Esophagus muscularis mucosa (tissue), 4 donors: ENCODE measurements around the gene ATP1A4. TPM values are rescaled to one million over a fixed set of nuclear protein-coding genes. Genes with fewer than 3 reads are reported as not detected.

ENCODE experiments used
- DNase-seq: peaks from one replicate; pipeline ENCODE4 v3.0.0-alpha.2; 2017; ENCODE audit errors: extremely low spot score
- H3K27ac ChIP-seq, 4 donors: fragments of 200-600 bp; sonication (generic); replicated peaks in 1 of 4; 1 replicate in 3 of 4; 2 replicates in 1 of 4; pipeline ENCODE4 v1.5.1; 2016 to 2019; ENCODE audit warnings: mild to moderate bottlenecking in 1 of 4
- H3K27me3 ChIP-seq, 4 donors: fragments of 200-600 bp; sonication (generic); one replicate each; pipeline versions ENCODE4 v1.5.1 to v1.6.0; 2016 to 2019
- H3K36me3 ChIP-seq, 4 donors: fragments of 200-600 bp; sonication (generic); one replicate each; pipeline ENCODE4 v1.5.1; 2016 to 2019
- H3K4me1 ChIP-seq, 4 donors: fragments of 200-600 bp; sonication (generic); one replicate each; pipeline ENCODE4 v1.5.1; 2016 to 2019
- H3K4me3 ChIP-seq, 4 donors: fragments of 200-600 bp; sonication (generic); 1 replicate in 2 of 4; 2 replicates in 2 of 4; pipeline ENCODE4 v1.5.1; 2016 to 2019; ENCODE audit warnings: mild to moderate bottlenecking in 4 of 4, moderate library complexity in 1 of 4
- H3K9me3 ChIP-seq, 4 donors: fragments of 200-600 bp; sonication (generic); 1 replicate in 3 of 4; 2 replicates in 1 of 4; pipeline ENCODE4 v1.5.1; 2016 to 2019
- EP300 ChIP-seq: sonication (generic); formaldehyde crosslinking; IDR thresholded peaks from one replicate; pipeline ENCODE4 v1.6.1; 2017; ENCODE audit warnings: antibody characterized with exemption
- POLR2A ChIP-seq: fragments of 450-650 bp; IDR thresholded peaks from one replicate; pipeline ENCODE4 v1.6.1; 2017; ENCODE audit warnings: antibody characterized with exemption, moderate library complexity, mild to moderate bottlenecking, low read depth
- POLR2AphosphoS5 ChIP-seq, 2 donors: sonication (generic); formaldehyde crosslinking; IDR thresholded peaks; one replicate each; pipeline ENCODE4 v1.6.1; 2017; ENCODE audit warnings: antibody characterized with exemption in 2 of 2
- WGBS: methylation state at CpG from one replicate; pipeline ENCODE4 v1.1.5; 2018; 5-methylcytosine and 5-hydroxymethylcytosine counted together
- intact Hi-C: fragments of 100-400 bp; cut with DNase I; formaldehyde crosslinking; loops from one replicate; pipeline ENCODE4 v1.15.1; 2023
- total RNA-seq, 4 donors: library from RNA; depleted of rRNA; stranded (reverse); fragments of >200 nt; gene quantifications; one replicate each; pipeline versions ENCODE4 v1.1.0 to v1.2.1, GENCODE V29; 2016
- TF ChIP-seq, protein P1 (sequence below), 3 experiments: fragments of 200-600 bp in 2 of 3; fragments of 450-650 bp in 1 of 3; sonication (generic) in 2 of 3; IDR thresholded peaks; one replicate each; pipeline ENCODE4 v1.5.1; 2017 to 2019; ENCODE audit warnings: antibody characterized with exemption in 3 of 3, mild to moderate bottlenecking in 2 of 3, moderate library complexity in 1 of 3

The ATP1A4 gene
- total RNA-seq, 4 donors from 2014 or later, result 0.17 to 2.1 (median 0.98) TPM; not detected in 1

- WGBS, result 85% methylated on average over 20 of the region's 22 CpGs
- peaks cover 13 to 58% (median 35%) of the 10 kb centered on the region in 4 donors for H3K4me1 ChIP-seq
- TF ChIP-seq EP300 (no peak), POLR2A (no peak)
- DNase-seq, result no peak
- H3K4me3 ChIP-seq, result no peak overlapping the region
- H3K27ac ChIP-seq, result peak overlapping the region; percentile 72 to 87 (median 84)
- no peaks in the 10 kb centered on the region for H3K9me3 ChIP-seq
- peaks cover 24 to 76% (median 65%) of the 10 kb centered on the region in 4 donors for H3K36me3 ChIP-seq
- intact Hi-C loops, result no loop called here
- no peaks in the 10 kb centered on the region for H3K27me3 ChIP-seq
Observed at GRCh38 chr1:160136121-160136925, 15.1 kb upstream of the ATP1A4 start.

- Histone ChIP-seq H3K4me1 (peaks cover 7 to 53% (median 29%) of the 10 kb centered on the region in 4 donors), H3K27me3 (no peaks in the 10 kb centered on the region), H3K4me3 (no peak overlapping the region), H3K36me3 (peaks cover 24 to 81% (median 68%) of the 10 kb centered on the region in 4 donors), H3K9me3 (no peaks in the 10 kb centered on the region), H3K27ac (peak overlapping the region; percentile 72 to 87 (median 84))
- intact Hi-C loops, result no loop called here
- no peak for DNase-seq
- TF ChIP-seq POLR2AphosphoS5 (IDR thresholded peaks at IDR 0.05), result no peak
- TF ChIP-seq, protein P1, sequence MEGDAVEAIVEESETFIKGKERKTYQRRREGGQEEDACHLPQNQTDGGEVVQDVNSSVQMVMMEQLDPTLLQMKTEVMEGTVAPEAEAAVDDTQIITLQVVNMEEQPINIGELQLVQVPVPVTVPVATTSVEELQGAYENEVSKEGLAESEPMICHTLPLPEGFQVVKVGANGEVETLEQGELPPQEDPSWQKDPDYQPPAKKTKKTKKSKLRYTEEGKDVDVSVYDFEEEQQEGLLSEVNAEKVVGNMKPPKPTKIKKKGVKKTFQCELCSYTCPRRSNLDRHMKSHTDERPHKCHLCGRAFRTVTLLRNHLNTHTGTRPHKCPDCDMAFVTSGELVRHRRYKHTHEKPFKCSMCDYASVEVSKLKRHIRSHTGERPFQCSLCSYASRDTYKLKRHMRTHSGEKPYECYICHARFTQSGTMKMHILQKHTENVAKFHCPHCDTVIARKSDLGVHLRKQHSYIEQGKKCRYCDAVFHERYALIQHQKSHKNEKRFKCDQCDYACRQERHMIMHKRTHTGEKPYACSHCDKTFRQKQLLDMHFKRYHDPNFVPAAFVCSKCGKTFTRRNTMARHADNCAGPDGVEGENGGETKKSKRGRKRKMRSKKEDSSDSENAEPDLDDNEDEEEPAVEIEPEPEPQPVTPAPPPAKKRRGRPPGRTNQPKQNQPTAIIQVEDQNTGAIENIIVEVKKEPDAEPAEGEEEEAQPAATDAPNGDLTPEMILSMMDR (IDR thresholded peaks at IDR 0.05), result no peak
- TF ChIP-seq POLR2A, result no peak
- TF ChIP-seq EP300, result no peak
- whole genome bisulfite sequencing, result 79% methylated on average over 2 of the region's 5 CpGs
Observed at GRCh38 chr1:160136926-160137200, 14.5 kb upstream of the ATP1A4 start.

GRCh38 chr1:160137216-160137862 lies 14.1 kb upstream of the ATP1A4 start:
- H3K9me3 ChIP-seq, result no peaks in the 10 kb centered on the region
- TF ChIP-seq EP300 (no peak), POLR2AphosphoS5 (IDR thresholded peaks at IDR 0.05) (peak in 1 of 2 donors; percentile 11), POLR2A (no peak)
- intact Hi-C loops, result no loop called here
- H3K27me3 ChIP-seq, result no peaks in the 10 kb centered on the region
- H3K27ac ChIP-seq, result peak overlapping the region; percentile 72 to 87 (median 84)
- H3K4me1 ChIP-seq, result peaks cover 5 to 48% (median 25%) of the 10 kb centered on the region in 4 donors
- 85% methylated on average over 8 of the region's 8 CpGs for WGBS
- H3K4me3 ChIP-seq, result no peak overlapping the region
- no peak for DNase-seq
- peaks cover 24 to 86% (median 73%) of the 10 kb centered on the region in 4 donors for H3K36me3 ChIP-seq

- peak overlapping the region in 3 of 4 donors; percentile 4 to 8 (median 5) for H3K27ac ChIP-seq
- no peaks in the 10 kb centered on the region for H3K27me3 ChIP-seq
- H3K36me3 ChIP-seq, result peaks cover 26 to 71% (median 60%) of the 10 kb centered on the region in 4 donors
- peaks cover 0 to 34% (median 19%) of the 10 kb centered on the region in 4 donors for H3K4me1 ChIP-seq
- intact Hi-C loops, result no loop called here
- H3K4me3 ChIP-seq, result no peak overlapping the region
- 96% methylated on average over 8 of the region's 8 CpGs for WGBS
- TF ChIP-seq EP300 (no peak), POLR2AphosphoS5 (IDR thresholded peaks at IDR 0.05) (no peak), POLR2A (no peak)
- TF ChIP-seq, protein P1 (IDR thresholded peaks at IDR 0.05), result no peak
- DNase-seq, result no peak
- H3K9me3 ChIP-seq, result no peaks in the 10 kb centered on the region
Observed at GRCh38 chr1:160139840-160140239, 11.6 kb upstream of the ATP1A4 start.

- intact Hi-C loops, result no loop called here
- no peak overlapping the region for H3K27ac ChIP-seq
- peaks cover 0 to 5% (median 0%) of the 10 kb centered on the region in 4 donors for H3K4me1 ChIP-seq
- H3K27me3 ChIP-seq, result no peaks in the 10 kb centered on the region
- H3K36me3 ChIP-seq, result peaks cover 16 to 41% (median 36%) of the 10 kb centered on the region in 4 donors
- no peak for DNase-seq
- H3K4me3 ChIP-seq, result no peak overlapping the region
- TF ChIP-seq POLR2A, result no peak
- TF ChIP-seq, protein P1 (IDR thresholded peaks at IDR 0.05), result no peak
- no peak for TF ChIP-seq EP300
- TF ChIP-seq POLR2AphosphoS5 (IDR thresholded peaks at IDR 0.05), result no peak
- H3K9me3 ChIP-seq, result no peaks in the 10 kb centered on the region
- 40% methylated on average over 1 of the region's 1 CpG for WGBS
Observed at GRCh38 chr1:160143695-160144094, 7.7 kb upstream of the ATP1A4 start.
